Esophagus squamous epithelium (tissue), 5 donors: ENCODE measurements around the gene TRAF7. TPM values are rescaled to one million over a fixed set of nuclear protein-coding genes. Genes with fewer than 3 reads are reported as not detected.

ENCODE experiments used
- DNase-seq: peaks from one replicate; lab custom pipeline; 2025; lab: John Stamatoyannopoulos, UW
- H3K27ac ChIP-seq, 4 donors: fragments of 200-600 bp; sonication (generic); one replicate each; pipeline ENCODE4 v1.5.1; 2016 to 2019; ENCODE audit warnings: mild to moderate bottlenecking in 1 of 4
- H3K27me3 ChIP-seq, 4 donors: fragments of 200-600 bp; sonication (generic); 1 replicate in 3 of 4; 2 replicates in 1 of 4; pipeline versions ENCODE4 v1.5.1 to v1.6.0; 2017 to 2021; ENCODE audit warnings: antibody characterized with exemption in 1 of 4
- H3K36me3 ChIP-seq, 3 donors: fragments of 200-600 bp; sonication (generic); one replicate each; pipeline ENCODE4 v1.5.1; 2016 to 2019
- H3K4me1 ChIP-seq, 3 donors: fragments of 200-600 bp; sonication (generic); one replicate each; pipeline ENCODE4 v1.5.1; 2017 to 2019
- H3K4me3 ChIP-seq, 4 donors: fragments of 200-600 bp; sonication (generic); 1 replicate in 3 of 4; 2 replicates in 1 of 4; pipeline ENCODE4 v1.5.1; 2016 to 2019; ENCODE audit warnings: mild to moderate bottlenecking in 2 of 4, moderate library complexity in 1 of 4
- H3K9me3 ChIP-seq, 3 donors: fragments of 200-600 bp; sonication (generic); one replicate each; pipeline ENCODE4 v1.5.1; 2016 to 2019
- CTCF ChIP-seq, 6 experiments: fragments of 450-650 bp in 4 of 6; fragments of 200-600 bp in 2 of 6; sonication (generic) in 2 of 6; IDR thresholded peaks; one replicate each; pipeline ENCODE4 v1.5.1; 2016 to 2019; ENCODE audit warnings: antibody characterized with exemption in 6 of 6, mild to moderate bottlenecking in 4 of 6, moderate library complexity in 4 of 6
- POLR2A ChIP-seq, 4 donors: fragments of 450-650 bp; IDR thresholded peaks; one replicate each; pipeline ENCODE4 v1.6.1; 2017; ENCODE audit warnings: antibody characterized with exemption in 4 of 4, mild to moderate bottlenecking in 4 of 4, moderate library complexity in 3 of 4
- WGBS, 2 donors: methylation state at CpG; one replicate each; pipeline ENCODE4 v1.1.5; 2018; 5-methylcytosine and 5-hydroxymethylcytosine counted together
- intact Hi-C: fragments of 100-400 bp; cut with DNase I; formaldehyde crosslinking; loops from one replicate; pipeline ENCODE4 v1.15.0; 2022
- total RNA-seq, 4 donors: library from RNA; depleted of rRNA; stranded (reverse); fragments of >200 nt; gene quantifications; one replicate each; pipeline ENCODE4 v1.1.0, GENCODE V29; 2016
- donor health status: DM: yes; HTN: yes; CAD: no.

Gene TRAF7
- total RNA-seq, 4 donors from 2014 or later = 46.9 to 79.6 (median 73.2) TPM

- Histone ChIP-seq H3K27me3 (no peaks in the 10 kb centered on the region), H3K9me3 (no peaks in the 10 kb centered on the region), H3K27ac (peak overlapping the region; percentile 92 to 98 (median 95)), H3K36me3 (peaks cover 0 to 6% (median 0%) of the 10 kb centered on the region in 3 donors), H3K4me3 (peak overlapping the region in 3 of 4 donors; percentile 6 to 43 (median 13)), H3K4me1 (peaks cover 74 to 82% (median 74%) of the 10 kb centered on the region in 3 donors)
- no peak for DNase-seq
- intact Hi-C loops = no loop called here
- WGBS, 2 donors = 35% methylated on average over 5 to 8 of the region's 20 CpGs
- TF ChIP-seq POLR2A (IDR thresholded peaks at IDR 0.05) = no peak
- TF ChIP-seq CTCF (IDR thresholded peaks at IDR 0.05) = no peak
Observed at GRCh38 chr16:2160915-2161551, 5.5 kb downstream of the TRAF7 start.

GRCh38 chr16:2161911-2162310, 6.3 kb downstream of the TRAF7 start:
- Histone ChIP-seq H3K4me3 (peak overlapping the region in 1 of 4 donors; percentile 43), H3K9me3 (no peaks in the 10 kb centered on the region), H3K36me3 (peaks cover 0 to 15% (median under 1%) of the 10 kb centered on the region in 3 donors), H3K27me3 (no peaks in the 10 kb centered on the region), H3K27ac (peak overlapping the region; percentile 92 to 98 (median 95)), H3K4me1 (peaks cover 65 to 73% (median 68%) of the 10 kb centered on the region in 3 donors)
- TF ChIP-seq CTCF (IDR thresholded peaks at IDR 0.05) (no peak), POLR2A (IDR thresholded peaks at IDR 0.05) (no peak)
- intact Hi-C loops = no loop called here
- DNase-seq = no peak
- WGBS, 2 donors = no CpG with 5 or more reads among the region's 10 CpGs

GRCh38 chr16:2162676-2163118, 7.1 kb downstream of the TRAF7 start:
- Histone ChIP-seq H3K4me1 (peaks cover 57 to 65% (median 60%) of the 10 kb centered on the region in 3 donors), H3K36me3 (peaks cover 4 to 23% (median 8%) of the 10 kb centered on the region in 3 donors), H3K9me3 (no peaks in the 10 kb centered on the region), H3K27me3 (no peaks in the 10 kb centered on the region), H3K4me3 (peak overlapping the region in 2 of 4 donors; percentile 7 to 43), H3K27ac (peak overlapping the region; percentile 92 to 98 (median 95))
- TF ChIP-seq POLR2A (IDR thresholded peaks at IDR 0.05) (no peak), CTCF (IDR thresholded peaks at IDR 0.05) (peak in 1 of 6 experiments; percentile 3)
- intact Hi-C loops = no loop called here
- WGBS, 2 donors = 71% methylated on average over 3 of the region's 13 CpGs; no CpG with 5 or more reads in 1 of the 2 donors
- DNase-seq = no peak

- Histone ChIP-seq H3K9me3 (no peaks in the 10 kb centered on the region), H3K36me3 (peaks cover 9 to 29% (median 11%) of the 10 kb centered on the region in 3 donors), H3K27ac (peak overlapping the region; percentile 92 to 98 (median 95)), H3K27me3 (no peaks in the 10 kb centered on the region), H3K4me3 (peak overlapping the region in 2 of 4 donors; percentile 7 to 43), H3K4me1 (peaks cover 51 to 59% (median 53%) of the 10 kb centered on the region in 3 donors)
- intact Hi-C loops = no loop called here
- 0% methylated on average over 4 of the region's 26 CpGs; no CpG with 5 or more reads in 1 of the 2 donors for WGBS, 2 donors
- DNase-seq = no peak
- no peak for TF ChIP-seq CTCF (IDR thresholded peaks at IDR 0.05)
- TF ChIP-seq POLR2A (IDR thresholded peaks at IDR 0.05) = peak in 1 of 4 donors; percentile 24
Observed at GRCh38 chr16:2163211-2163881, 7.8 kb downstream of the TRAF7 start.

- no peaks in the 10 kb centered on the region for H3K27me3 ChIP-seq
- no peak overlapping the region for H3K27ac ChIP-seq
- DNase-seq = no peak
- H3K9me3 ChIP-seq = no peaks in the 10 kb centered on the region
- intact Hi-C loops = no loop called here
- H3K4me1 ChIP-seq = peaks cover 26 to 44% (median 28%) of the 10 kb centered on the region in 3 donors
- TF ChIP-seq POLR2A (IDR thresholded peaks at IDR 0.05) (no peak), CTCF (IDR thresholded peaks at IDR 0.05) (no peak)
- H3K36me3 ChIP-seq = peaks cover 9 to 55% (median 19%) of the 10 kb centered on the region in 3 donors
- 85 to 100% methylated on average over 1 to 6 of the region's 12 CpGs for WGBS, 2 donors
- no peak overlapping the region for H3K4me3 ChIP-seq
Observed at GRCh38 chr16:2165861-2166260, 10.3 kb downstream of the TRAF7 start.
